PFSK-1 (cell line): ENCODE data around the gene ENKD1.
A peak's percentile ranks its signal among the peaks of the same experiment; 100 is the strongest.

Experiments used
- REST ChIP-seq, 2 experiments: IDR thresholded peaks; 2 replicates each; pipeline versions ENCODE4 v1.6.1 to v1.8.0; 2011 to 2012; ENCODE audit warnings: low read depth in 2 of 2, low read length in 2 of 2, control low read depth in 1 of 2, inconsistent platforms in 1 of 2, mild to moderate bottlenecking in 1 of 2, moderate library complexity in 1 of 2; ENCODE audit not compliant: insufficient read depth in 1 of 2
- SIN3A ChIP-seq: IDR thresholded peaks from 2 replicates; pipeline ENCODE4 v1.6.1; 2012; ENCODE audit warnings: mild to moderate bottlenecking, low read length, moderate library complexity, borderline replicate concordance; ENCODE audit not compliant: insufficient read depth

DNA sequence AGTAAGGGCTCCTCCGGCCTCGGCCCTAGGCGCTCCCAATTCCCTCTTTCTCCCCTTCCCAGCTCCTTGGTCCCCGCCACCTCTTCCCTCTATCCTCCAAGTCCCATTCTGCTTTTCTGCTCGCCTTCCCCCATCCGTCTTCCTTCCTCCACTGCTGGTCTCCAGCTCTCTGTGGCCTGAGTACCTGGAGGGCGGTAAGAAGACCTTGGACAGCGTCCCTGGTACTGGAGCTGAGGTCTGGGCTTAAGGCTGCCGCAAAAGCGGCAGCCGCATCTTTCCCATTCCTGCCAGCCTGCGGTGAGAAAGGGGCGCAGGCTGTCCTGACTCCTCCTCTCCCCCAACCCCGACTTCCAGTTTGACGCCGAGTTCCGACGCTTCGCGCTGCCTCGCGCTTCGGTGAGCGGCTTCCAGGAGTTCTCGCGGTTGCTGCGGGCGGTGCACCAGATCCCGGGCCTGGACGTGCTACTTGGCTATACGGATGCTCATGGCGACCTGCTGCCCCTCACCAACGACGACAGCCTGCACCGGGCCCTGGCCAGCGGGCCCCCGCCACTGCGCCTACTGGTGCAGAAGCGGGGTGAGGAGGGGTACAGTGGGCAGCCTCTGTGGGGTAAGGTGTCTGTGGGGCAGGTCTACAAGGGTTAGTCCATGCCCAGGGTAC, 5.3 kb downstream of the ENKD1 start:
- peak; percentile 75 to 93 for TF ChIP-seq REST (IDR thresholded peaks at IDR 0.05; ENCODE audit: insufficient read depth in 1 of 2, low read depth in 2 of 2, low read length in 2 of 2)
- TF ChIP-seq SIN3A = peak; percentile 53; the same call in 1 of the 2 replicates
